A549 (cell line): ENCODE measurements around the gene S1PR5. TPM values are rescaled to one million over a fixed set of nuclear protein-coding genes. Genes with fewer than 3 reads are reported as not detected.

Experiments used
- ATAC-seq, 2 experiments: fragments of 200-7000 bp in 1 of 2; fragments of >200 bp in 1 of 2; cut with Nextera tagmentation in 1 of 2; cut with Tn5 transposase in 1 of 2; 3 replicates each; pipeline versions ENCODE4 v1.8.0 to v1.9.1; 2018 to 2020; ENCODE audit warnings: mild to moderate bottlenecking in 1 of 2, moderate library complexity in 1 of 2
- CTCF ChIA-PET: fragments of 300-600 bp; sonication (Branson Sonifier 250); formaldehyde crosslinking; extraction: SDS; loops from one replicate; lab custom pipeline; 2021; ENCODE audit warnings: antibody characterized with exemption, inconsistent platforms; lab: Yijun Ruan, JAX
- POLR2A ChIA-PET: fragments of 350-600 bp; formaldehyde crosslinking; extraction: SDS; loops from one replicate; lab custom pipeline; 2021; ENCODE audit warnings: antibody characterized with exemption, inconsistent platforms; lab: Yijun Ruan, JAX
- DNase-seq, 2 experiments: peaks; one replicate each; pipeline versions ENCODE4 v3.0.0 to v3.0.0-alpha.2; 2011 to 2016; ENCODE audit warnings: low read depth in 1 of 2, low spot score in 1 of 2
- FAIRE-seq: peaks from 2 replicates; lab custom pipeline; 2011; peaks lifted over from hg19 to GRCh38; lab: Jason Lieb, UNC
- H3K27ac ChIP-seq, 2 experiments: fragments of >200 bp; sonication (Bioruptor Twin); formaldehyde crosslinking; 3 replicates each; pipeline ENCODE4 v1.5.1; 2016 to 2017
- H3K4me1 ChIP-seq: fragments of >200 bp; sonication (Bioruptor Twin); formaldehyde crosslinking; 3 replicates; pipeline ENCODE4 v1.6.1; 2016
- H3K4me2 ChIP-seq: fragments of >200 bp; sonication (Bioruptor Twin); formaldehyde crosslinking; 3 replicates; pipeline ENCODE4 v1.6.1; 2016
- H3K4me3 ChIP-seq: fragments of >200 bp; sonication (Bioruptor Twin); formaldehyde crosslinking; 3 replicates; pipeline ENCODE4 v1.5.1; 2016
- H3K9me3 ChIP-seq: fragments of >200 bp; sonication (Bioruptor Twin); formaldehyde crosslinking; 3 replicates; pipeline ENCODE4 v1.6.1; 2016
- BCL3 ChIP-seq: fragments of >200 bp; sonication (Bioruptor Twin); formaldehyde crosslinking; IDR thresholded peaks from 3 replicates; pipeline ENCODE4 v1.6.1; 2016
- CBX8 ChIP-seq: fragments of 200-600 bp; sonication (generic); IDR thresholded peaks from 2 replicates; pipeline ENCODE4 v1.6.1; 2016
- CEBPB ChIP-seq, 2 experiments: fragments of >200 bp in 1 of 2; sonication (Bioruptor Twin) in 1 of 2; formaldehyde crosslinking in 1 of 2; IDR thresholded peaks; 2 replicates each; pipeline ENCODE4 v1.6.1; 2012 to 2016
- CHD4 ChIP-seq: fragments of 200-600 bp; sonication (generic); IDR thresholded peaks from 2 replicates; pipeline ENCODE4 v1.6.1; 2016; ENCODE audit warnings: antibody characterized with exemption, mild to moderate bottlenecking, borderline replicate concordance
- CTCF ChIP-seq: fragments of >200 bp; sonication (Bioruptor Twin); formaldehyde crosslinking; IDR thresholded peaks from 3 replicates; pipeline ENCODE4 v1.5.1; 2016
- EP300 ChIP-seq, 2 experiments: fragments of >200 bp; sonication (Bioruptor Twin); formaldehyde crosslinking; IDR thresholded peaks; 2 replicates in 1 of 2; 3 replicates in 1 of 2; pipeline ENCODE4 v1.6.1; 2016 to 2017
- GATA3 ChIP-seq: IDR thresholded peaks from 2 replicates; pipeline ENCODE4 v1.6.1; 2012; ENCODE audit warnings: borderline replicate concordance
- KDM1A ChIP-seq: fragments of 200-600 bp; sonication (generic); IDR thresholded peaks from 2 replicates; pipeline ENCODE4 v1.6.1; 2016; ENCODE audit warnings: low read depth, mild to moderate bottlenecking
- KDM5A ChIP-seq: fragments of 200-600 bp; sonication (generic); IDR thresholded peaks from 2 replicates; pipeline ENCODE4 v1.6.1; 2016; ENCODE audit warnings: antibody characterized with exemption, mild to moderate bottlenecking
- MYC ChIP-seq: IDR thresholded peaks from 2 replicates; pipeline ENCODE4 v1.6.1; 2012; ENCODE audit warnings: mild to moderate bottlenecking, inconsistent platforms, low read length, improper control_type of control experiment, borderline replicate concordance
- PHF8 ChIP-seq: fragments of 200-600 bp; sonication (generic); IDR thresholded peaks from 2 replicates; pipeline ENCODE4 v1.6.1; 2016; ENCODE audit warnings: low read depth, mild to moderate bottlenecking, antibody characterized with exemption, moderate library complexity, borderline replicate concordance
- RARB ChIP-seq: fragments of 250-450 bp; sonication (Bioruptor Pico); IDR thresholded peaks from 2 replicates; pipeline ENCODE4 v1.8.0; 2021; ENCODE audit warnings: mild to moderate bottlenecking, moderate library complexity
- RCOR1 ChIP-seq: fragments of 150-350 bp; IDR thresholded peaks from 2 replicates; pipeline ENCODE4 v1.6.1; 2014; ENCODE audit warnings: antibody characterized with exemption, low read length, low read depth
- RNF2 ChIP-seq: fragments of 200-600 bp; sonication (generic); IDR thresholded peaks from 2 replicates; pipeline ENCODE4 v1.6.1; 2016; ENCODE audit warnings: low read depth, mild to moderate bottlenecking, antibody characterized with exemption, moderate library complexity, borderline replicate concordance
- SMC3 ChIP-seq: fragments of >200 bp; sonication (Bioruptor Twin); formaldehyde crosslinking; IDR thresholded peaks from 3 replicates; pipeline ENCODE4 v1.6.1; 2018; ENCODE audit warnings: inconsistent platforms
- TFCP2L1 ChIP-seq: fragments of 250-450 bp; sonication (Bioruptor Pico); IDR thresholded peaks from 2 replicates; pipeline ENCODE4 v1.5.0; 2021; ENCODE audit warnings: mild to moderate bottlenecking
- USF2 ChIP-seq: fragments of 450-650 bp; IDR thresholded peaks from 2 replicates; pipeline ENCODE4 v1.6.1; 2014; ENCODE audit warnings: antibody characterized with exemption
- ZNF302 ChIP-seq: fragments of 250-450 bp; sonication (Bioruptor Pico); IDR thresholded peaks from 2 replicates; pipeline ENCODE4 v1.9.0; 2021; ENCODE audit warnings: inconsistent platforms, mild to moderate bottlenecking, moderate library complexity
- WGBS: methylation state at CpG from one replicate; pipeline ENCODE4 v1.1.6; 2017; ENCODE audit errors: missing lambda C conversion rate; 5-methylcytosine and 5-hydroxymethylcytosine counted together
- polyA plus RNA-seq, 4 experiments: library from polyadenylated mRNA; depleted of rRNA in 3 of 4; stranded (reverse); fragments of >200 nt; fragmentation: RNase III in 1 of 4; extraction: RNeasy Plus Mini Kit Qiagen cat#74134 plus additional on column Dnase treatment in 1 of 4; gene quantifications; 2 replicates in 3 of 4; 3 replicates in 1 of 4; pipeline ENCODE4 v1.2.3, GENCODE V29; 2011 to 2017
- TF ChIP-seq, protein P1 (sequence below): fragments of 250-450 bp; sonication (Bioruptor Pico); IDR thresholded peaks from 2 replicates; pipeline ENCODE4 v1.5.0; 2021; ENCODE audit warnings: mild to moderate bottlenecking, moderate library complexity, borderline replicate concordance
- TF ChIP-seq, protein P2 (sequence below): IDR thresholded peaks from 2 replicates; pipeline ENCODE4 v1.6.1; 2012
- TF ChIP-seq, protein P3 (sequence below): fragments of 200-600 bp; sonication (generic); IDR thresholded peaks from 2 replicates; pipeline ENCODE4 v1.6.1; 2016; ENCODE audit warnings: antibody characterized with exemption, mild to moderate bottlenecking, moderate library complexity

Gene S1PR5
- polyA plus RNA-seq, 2 of the 4 experiments (the other 2 are of a cell fraction), result 2.1 to 3.8 TPM

DNA sequence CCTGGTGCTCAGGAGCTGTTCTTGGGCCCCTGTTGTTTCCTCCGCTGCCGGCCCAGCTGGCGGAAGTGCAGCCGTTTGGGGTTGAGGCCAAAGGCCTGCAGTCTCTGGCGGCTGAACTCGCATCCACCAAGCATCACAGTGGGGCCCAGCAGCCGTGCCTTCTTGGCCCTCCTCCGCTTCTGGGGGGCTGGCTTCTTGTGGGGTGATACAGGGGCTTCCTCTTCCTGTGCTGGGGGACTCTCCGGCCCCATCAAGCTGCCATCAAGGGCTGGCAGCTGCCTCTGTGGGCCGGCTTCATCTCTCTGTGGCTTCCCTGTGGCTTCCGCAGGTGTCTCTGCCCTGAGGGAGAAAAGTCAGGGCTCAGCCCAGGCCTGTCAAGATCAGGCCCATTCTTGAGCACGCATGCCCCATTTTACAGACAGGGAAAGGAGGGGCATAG lies 36.7 kb upstream of the S1PR5 start:
- ChIA-PET CTCF (interaction anchor here (2.1 to 4.2 kb wide), 2 partner anchors 12 to 44 kb away, joined by 9 to 26 read pairs; no protein-coding TSS in a partner anchor), POLR2A (no interaction called here)
- no peaks in the 10 kb centered on the region for H3K9me3 ChIP-seq
- ATAC-seq (no peak), FAIRE-seq (no peak), DNase-seq (no peak)
- H3K4me1 ChIP-seq, result no peaks in the 10 kb centered on the region
- no peak overlapping the region for H3K4me2 ChIP-seq
- TF ChIP-seq CBX8, result no peak
- TF ChIP-seq ZNF302, result no peak
- TF ChIP-seq USF2, result no peak
- no peak for TF ChIP-seq MYC
- TF ChIP-seq KDM1A, result no peak
- TF ChIP-seq RARB (CRISPR knock-in tag), result no peak
- TF ChIP-seq KDM5A, result no peak
- TF ChIP-seq CHD4, result no peak
- no peak for TF ChIP-seq EP300 (IDR thresholded peaks at IDR 0.05)
- TF ChIP-seq CEBPB (IDR thresholded peaks at IDR 0.05), result no peak
- TF ChIP-seq SMC3, result no peak
- TF ChIP-seq, protein P1, sequence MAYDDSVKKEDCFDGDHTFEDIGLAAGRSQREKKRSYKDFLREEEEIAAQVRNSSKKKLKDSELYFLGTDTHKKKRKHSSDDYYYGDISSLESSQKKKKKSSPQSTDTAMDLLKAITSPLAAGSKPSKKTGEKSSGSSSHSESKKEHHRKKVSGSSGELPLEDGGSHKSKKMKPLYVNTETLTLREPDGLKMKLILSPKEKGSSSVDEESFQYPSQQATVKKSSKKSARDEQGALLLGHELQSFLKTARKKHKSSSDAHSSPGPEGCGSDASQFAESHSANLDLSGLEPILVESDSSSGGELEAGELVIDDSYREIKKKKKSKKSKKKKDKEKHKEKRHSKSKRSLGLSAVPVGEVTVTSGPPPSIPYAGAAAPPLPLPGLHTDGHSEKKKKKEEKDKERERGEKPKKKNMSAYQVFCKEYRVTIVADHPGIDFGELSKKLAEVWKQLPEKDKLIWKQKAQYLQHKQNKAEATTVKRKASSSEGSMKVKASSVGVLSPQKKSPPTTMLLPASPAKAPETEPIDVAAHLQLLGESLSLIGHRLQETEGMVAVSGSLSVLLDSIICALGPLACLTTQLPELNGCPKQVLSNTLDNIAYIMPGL, result no peak
- no peak for TF ChIP-seq RCOR1
- TF ChIP-seq, protein P2, sequence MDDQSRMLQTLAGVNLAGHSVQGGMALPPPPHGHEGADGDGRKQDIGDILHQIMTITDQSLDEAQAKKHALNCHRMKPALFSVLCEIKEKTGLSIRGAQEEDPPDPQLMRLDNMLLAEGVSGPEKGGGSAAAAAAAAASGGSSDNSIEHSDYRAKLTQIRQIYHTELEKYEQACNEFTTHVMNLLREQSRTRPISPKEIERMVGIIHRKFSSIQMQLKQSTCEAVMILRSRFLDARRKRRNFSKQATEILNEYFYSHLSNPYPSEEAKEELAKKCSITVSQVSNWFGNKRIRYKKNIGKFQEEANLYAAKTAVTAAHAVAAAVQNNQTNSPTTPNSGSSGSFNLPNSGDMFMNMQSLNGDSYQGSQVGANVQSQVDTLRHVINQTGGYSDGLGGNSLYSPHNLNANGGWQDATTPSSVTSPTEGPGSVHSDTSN, result no peak
- no peak for TF ChIP-seq RNF2
- no peak for TF ChIP-seq PHF8
- no peak overlapping the region for H3K27ac ChIP-seq
- no peak overlapping the region for H3K4me3 ChIP-seq
- 90% methylated on average over 8 of the region's 12 CpGs for WGBS

- H3K4me3 ChIP-seq, result no peak overlapping the region
- WGBS, result 85% methylated on average over 9 of the region's 13 CpGs
- DNase-seq, result no peak
- no peak for FAIRE-seq
- no peak; a peak in 1 of 6 replicates for ATAC-seq
- CTCF ChIA-PET, result interaction anchor here (0.8 to 4.2 kb wide), 4 partner anchors 12 to 43 kb away, joined by 3 to 26 read pairs (median 7); partner anchors contain the start of gene KRI1
- H3K4me2 ChIP-seq, result no peak overlapping the region
- no peak for TF ChIP-seq CTCF
- TF ChIP-seq RCOR1, result no peak
- TF ChIP-seq, protein P3, sequence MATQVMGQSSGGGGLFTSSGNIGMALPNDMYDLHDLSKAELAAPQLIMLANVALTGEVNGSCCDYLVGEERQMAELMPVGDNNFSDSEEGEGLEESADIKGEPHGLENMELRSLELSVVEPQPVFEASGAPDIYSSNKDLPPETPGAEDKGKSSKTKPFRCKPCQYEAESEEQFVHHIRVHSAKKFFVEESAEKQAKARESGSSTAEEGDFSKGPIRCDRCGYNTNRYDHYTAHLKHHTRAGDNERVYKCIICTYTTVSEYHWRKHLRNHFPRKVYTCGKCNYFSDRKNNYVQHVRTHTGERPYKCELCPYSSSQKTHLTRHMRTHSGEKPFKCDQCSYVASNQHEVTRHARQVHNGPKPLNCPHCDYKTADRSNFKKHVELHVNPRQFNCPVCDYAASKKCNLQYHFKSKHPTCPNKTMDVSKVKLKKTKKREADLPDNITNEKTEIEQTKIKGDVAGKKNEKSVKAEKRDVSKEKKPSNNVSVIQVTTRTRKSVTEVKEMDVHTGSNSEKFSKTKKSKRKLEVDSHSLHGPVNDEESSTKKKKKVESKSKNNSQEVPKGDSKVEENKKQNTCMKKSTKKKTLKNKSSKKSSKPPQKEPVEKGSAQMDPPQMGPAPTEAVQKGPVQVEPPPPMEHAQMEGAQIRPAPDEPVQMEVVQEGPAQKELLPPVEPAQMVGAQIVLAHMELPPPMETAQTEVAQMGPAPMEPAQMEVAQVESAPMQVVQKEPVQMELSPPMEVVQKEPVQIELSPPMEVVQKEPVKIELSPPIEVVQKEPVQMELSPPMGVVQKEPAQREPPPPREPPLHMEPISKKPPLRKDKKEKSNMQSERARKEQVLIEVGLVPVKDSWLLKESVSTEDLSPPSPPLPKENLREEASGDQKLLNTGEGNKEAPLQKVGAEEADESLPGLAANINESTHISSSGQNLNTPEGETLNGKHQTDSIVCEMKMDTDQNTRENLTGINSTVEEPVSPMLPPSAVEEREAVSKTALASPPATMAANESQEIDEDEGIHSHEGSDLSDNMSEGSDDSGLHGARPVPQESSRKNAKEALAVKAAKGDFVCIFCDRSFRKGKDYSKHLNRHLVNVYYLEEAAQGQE, result no peak
- TF ChIP-seq GATA3, result no peak
- TF ChIP-seq TFCP2L1 (CRISPR knock-in tag), result no peak
- no peak for TF ChIP-seq BCL3
- no peaks in the 10 kb centered on the region for H3K4me1 ChIP-seq
- H3K27ac ChIP-seq, result no peak overlapping the region
- H3K9me3 ChIP-seq, result no peaks in the 10 kb centered on the region
- POLR2A ChIA-PET, result interaction anchor here (0.5 to 0.6 kb wide), 2 partner anchors 10 to 24 kb away, joined by 4 to 5 read pairs; no protein-coding TSS in a partner anchor
Measured at GRCh38 chr19:10553087-10553667, 35.9 kb upstream of the S1PR5 start.
